K562 (cell line): ENCODE results near the gene SLC22A23. TPM values are rescaled to one million over a fixed set of nuclear protein-coding genes. Genes with fewer than 3 reads are reported as not detected.

Experiments
- CEBPB ChIP-seq: fragments of 450-650 bp; IDR thresholded peaks from 2 replicates; pipeline ENCODE4 v1.6.1; 2016; ENCODE audit warnings: missing genetic modification characterization, missing compliant biosample characterization
- polyA plus RNA-seq, 8 experiments: library from polyadenylated mRNA; depleted of rRNA in 4 of 8; stranded (reverse) in 5 of 8; unstranded in 3 of 8; fragments of >200 nt; fragmentation: Nextera tagmentation in 2 of 8; fragmentation: Illumina TruSeq in 1 of 8; extraction: Ambion mirVana in 2 of 8; extraction: Trizol in 1 of 8; gene quantifications; 2 replicates each; pipeline versions ENCODE4 v1.2.1 to v1.2.3, GENCODE V29; 2011 to 2014; ENCODE audit warnings: inconsistent platforms in 1 of 8, missing spikeins in 1 of 8
- total RNA-seq, 7 experiments: library from RNA; depleted of rRNA in 6 of 7; stranded (reverse); fragments of >200 nt in 6 of 7; fragmentation: Illumina TruSeq in 2 of 7; extraction: Trizol in 2 of 7; gene quantifications; 2 replicates each; pipeline versions ENCODE4 v1.2.1 to v1.2.3, GENCODE V29; 2011 to 2021; ENCODE audit warnings: low replicate concordance in 1 of 7
- TF ChIP-seq, protein P1 (sequence below): fragments of 200-600 bp; sonication (generic); IDR thresholded peaks from one replicate; pipeline ENCODE4 v1.6.1; 2012; ENCODE audit warnings: mild to moderate bottlenecking, low read depth, low read length, inconsistent platforms

SLC22A23 gene
- total and polyA plus RNA-seq, 9 of the 15 experiments (the other 6 are each of a cell fraction or from before 2014, with no cell fraction given) = 0.30 to 8.7 (median 2.5) TPM

DNA sequence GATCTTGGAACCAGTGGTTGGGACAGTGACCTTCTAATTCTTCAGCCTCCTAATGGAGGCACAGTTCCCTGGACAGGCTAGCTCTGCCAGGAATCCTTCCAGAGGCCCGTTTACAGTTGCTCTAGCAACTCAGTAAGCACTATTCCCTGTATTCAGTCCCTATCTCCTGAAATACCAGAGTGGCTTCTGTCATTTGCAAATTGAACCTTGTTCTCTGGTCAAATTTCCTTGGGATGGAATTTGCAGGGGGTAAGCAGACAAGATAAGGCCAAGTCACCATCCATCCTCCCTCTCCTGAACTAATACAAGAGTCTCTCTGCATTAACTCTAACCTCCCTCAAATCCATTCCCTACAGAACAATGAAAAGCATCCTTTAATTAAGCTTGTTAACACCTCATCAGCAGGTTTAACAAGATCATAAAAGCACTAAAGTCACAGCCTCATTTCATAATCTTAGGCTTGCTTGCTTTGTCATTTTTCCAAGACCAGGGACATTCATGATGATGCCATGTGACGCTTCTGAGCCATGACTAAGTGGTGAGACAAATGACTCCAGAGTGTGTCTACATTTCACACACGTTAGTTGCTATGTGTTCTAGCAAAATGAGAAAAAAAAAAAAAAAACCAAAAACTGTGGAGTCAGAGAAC lies 37.1 kb downstream of the SLC22A23 start (continued):
- TF ChIP-seq, protein P1, sequence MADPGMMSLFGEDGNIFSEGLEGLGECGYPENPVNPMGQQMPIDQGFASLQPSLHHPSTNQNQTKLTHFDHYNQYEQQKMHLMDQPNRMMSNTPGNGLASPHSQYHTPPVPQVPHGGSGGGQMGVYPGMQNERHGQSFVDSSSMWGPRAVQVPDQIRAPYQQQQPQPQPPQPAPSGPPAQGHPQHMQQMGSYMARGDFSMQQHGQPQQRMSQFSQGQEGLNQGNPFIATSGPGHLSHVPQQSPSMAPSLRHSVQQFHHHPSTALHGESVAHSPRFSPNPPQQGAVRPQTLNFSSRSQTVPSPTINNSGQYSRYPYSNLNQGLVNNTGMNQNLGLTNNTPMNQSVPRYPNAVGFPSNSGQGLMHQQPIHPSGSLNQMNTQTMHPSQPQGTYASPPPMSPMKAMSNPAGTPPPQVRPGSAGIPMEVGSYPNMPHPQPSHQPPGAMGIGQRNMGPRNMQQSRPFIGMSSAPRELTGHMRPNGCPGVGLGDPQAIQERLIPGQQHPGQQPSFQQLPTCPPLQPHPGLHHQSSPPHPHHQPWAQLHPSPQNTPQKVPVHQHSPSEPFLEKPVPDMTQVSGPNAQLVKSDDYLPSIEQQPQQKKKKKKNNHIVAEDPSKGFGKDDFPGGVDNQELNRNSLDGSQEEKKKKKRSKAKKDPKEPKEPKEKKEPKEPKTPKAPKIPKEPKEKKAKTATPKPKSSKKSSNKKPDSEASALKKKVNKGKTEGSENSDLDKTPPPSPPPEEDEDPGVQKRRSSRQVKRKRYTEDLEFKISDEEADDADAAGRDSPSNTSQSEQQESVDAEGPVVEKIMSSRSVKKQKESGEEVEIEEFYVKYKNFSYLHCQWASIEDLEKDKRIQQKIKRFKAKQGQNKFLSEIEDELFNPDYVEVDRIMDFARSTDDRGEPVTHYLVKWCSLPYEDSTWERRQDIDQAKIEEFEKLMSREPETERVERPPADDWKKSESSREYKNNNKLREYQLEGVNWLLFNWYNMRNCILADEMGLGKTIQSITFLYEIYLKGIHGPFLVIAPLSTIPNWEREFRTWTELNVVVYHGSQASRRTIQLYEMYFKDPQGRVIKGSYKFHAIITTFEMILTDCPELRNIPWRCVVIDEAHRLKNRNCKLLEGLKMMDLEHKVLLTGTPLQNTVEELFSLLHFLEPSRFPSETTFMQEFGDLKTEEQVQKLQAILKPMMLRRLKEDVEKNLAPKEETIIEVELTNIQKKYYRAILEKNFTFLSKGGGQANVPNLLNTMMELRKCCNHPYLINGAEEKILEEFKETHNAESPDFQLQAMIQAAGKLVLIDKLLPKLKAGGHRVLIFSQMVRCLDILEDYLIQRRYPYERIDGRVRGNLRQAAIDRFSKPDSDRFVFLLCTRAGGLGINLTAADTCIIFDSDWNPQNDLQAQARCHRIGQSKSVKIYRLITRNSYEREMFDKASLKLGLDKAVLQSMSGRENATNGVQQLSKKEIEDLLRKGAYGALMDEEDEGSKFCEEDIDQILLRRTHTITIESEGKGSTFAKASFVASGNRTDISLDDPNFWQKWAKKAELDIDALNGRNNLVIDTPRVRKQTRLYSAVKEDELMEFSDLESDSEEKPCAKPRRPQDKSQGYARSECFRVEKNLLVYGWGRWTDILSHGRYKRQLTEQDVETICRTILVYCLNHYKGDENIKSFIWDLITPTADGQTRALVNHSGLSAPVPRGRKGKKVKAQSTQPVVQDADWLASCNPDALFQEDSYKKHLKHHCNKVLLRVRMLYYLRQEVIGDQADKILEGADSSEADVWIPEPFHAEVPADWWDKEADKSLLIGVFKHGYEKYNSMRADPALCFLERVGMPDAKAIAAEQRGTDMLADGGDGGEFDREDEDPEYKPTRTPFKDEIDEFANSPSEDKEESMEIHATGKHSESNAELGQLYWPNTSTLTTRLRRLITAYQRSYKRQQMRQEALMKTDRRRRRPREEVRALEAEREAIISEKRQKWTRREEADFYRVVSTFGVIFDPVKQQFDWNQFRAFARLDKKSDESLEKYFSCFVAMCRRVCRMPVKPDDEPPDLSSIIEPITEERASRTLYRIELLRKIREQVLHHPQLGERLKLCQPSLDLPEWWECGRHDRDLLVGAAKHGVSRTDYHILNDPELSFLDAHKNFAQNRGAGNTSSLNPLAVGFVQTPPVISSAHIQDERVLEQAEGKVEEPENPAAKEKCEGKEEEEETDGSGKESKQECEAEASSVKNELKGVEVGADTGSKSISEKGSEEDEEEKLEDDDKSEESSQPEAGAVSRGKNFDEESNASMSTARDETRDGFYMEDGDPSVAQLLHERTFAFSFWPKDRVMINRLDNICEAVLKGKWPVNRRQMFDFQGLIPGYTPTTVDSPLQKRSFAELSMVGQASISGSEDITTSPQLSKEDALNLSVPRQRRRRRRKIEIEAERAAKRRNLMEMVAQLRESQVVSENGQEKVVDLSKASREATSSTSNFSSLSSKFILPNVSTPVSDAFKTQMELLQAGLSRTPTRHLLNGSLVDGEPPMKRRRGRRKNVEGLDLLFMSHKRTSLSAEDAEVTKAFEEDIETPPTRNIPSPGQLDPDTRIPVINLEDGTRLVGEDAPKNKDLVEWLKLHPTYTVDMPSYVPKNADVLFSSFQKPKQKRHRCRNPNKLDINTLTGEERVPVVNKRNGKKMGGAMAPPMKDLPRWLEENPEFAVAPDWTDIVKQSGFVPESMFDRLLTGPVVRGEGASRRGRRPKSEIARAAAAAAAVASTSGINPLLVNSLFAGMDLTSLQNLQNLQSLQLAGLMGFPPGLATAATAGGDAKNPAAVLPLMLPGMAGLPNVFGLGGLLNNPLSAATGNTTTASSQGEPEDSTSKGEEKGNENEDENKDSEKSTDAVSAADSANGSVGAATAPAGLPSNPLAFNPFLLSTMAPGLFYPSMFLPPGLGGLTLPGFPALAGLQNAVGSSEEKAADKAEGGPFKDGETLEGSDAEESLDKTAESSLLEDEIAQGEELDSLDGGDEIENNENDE = no peak
- 0 out of 2 replicates have a peak, but pooled peaks have one; percentile 12 for TF ChIP-seq CEBPB (tag)
